Ascending aorta (tissue), 2 donors: ENCODE results near the gene VCPKMT. TPM values are rescaled to one million over a fixed set of nuclear protein-coding genes. Genes with fewer than 3 reads are reported as not detected.

Experiments
- DNase-seq, 2 donors: peaks; one replicate each; pipeline ENCODE4 v3.0.0-alpha.2; 2019; ENCODE audit warnings: low spot score in 2 of 2
- H3K27ac ChIP-seq, 2 donors: fragments of 200-600 bp; sonication (generic); one replicate each; pipeline ENCODE4 v1.5.1; 2016 to 2017; ENCODE audit warnings: mild to moderate bottlenecking in 1 of 2
- H3K27me3 ChIP-seq: fragments of 200-600 bp; sonication (generic); one replicate; pipeline ENCODE4 v1.5.1; 2017
- H3K36me3 ChIP-seq, 2 donors: fragments of 200-600 bp; sonication (generic); one replicate each; pipeline ENCODE4 v1.5.1; 2016
- H3K4me1 ChIP-seq, 2 donors: fragments of 200-600 bp; sonication (generic); one replicate each; pipeline ENCODE4 v1.5.1; 2016 to 2017; ENCODE audit warnings: mild to moderate bottlenecking in 1 of 2
- H3K4me3 ChIP-seq, 2 donors: fragments of 200-600 bp; sonication (generic); one replicate each; pipeline ENCODE4 v1.5.1; 2016 to 2017; ENCODE audit warnings: mild to moderate bottlenecking in 1 of 2
- H3K9me3 ChIP-seq, 2 donors: fragments of 200-600 bp; sonication (generic); one replicate each; pipeline ENCODE4 v1.5.1; 2016
- intact Hi-C: fragments of 100-400 bp; cut with DNase I; formaldehyde crosslinking; loops from one replicate; pipeline ENCODE4 v1.15.1; 2023
- total RNA-seq: library from RNA; depleted of rRNA; stranded (reverse); fragments of >200 nt; gene quantifications from one replicate; pipeline ENCODE4 v1.1.0, GENCODE V29; 2016
- TF ChIP-seq, protein P1 (sequence below), 3 experiments: fragments of 200-600 bp in 2 of 3; fragments of 450-650 bp in 1 of 3; sonication (generic) in 2 of 3; IDR thresholded peaks; one replicate each; pipeline ENCODE4 v1.5.1; 2016 to 2019; ENCODE audit warnings: antibody characterized with exemption in 3 of 3, mild to moderate bottlenecking in 1 of 3, moderate library complexity in 1 of 3

The VCPKMT gene
- total RNA-seq, 1 donor from 2014 or later = not detected

- Histone ChIP-seq H3K4me3 (no peak overlapping the region), H3K27me3 (no peaks in the 10 kb centered on the region), H3K27ac (no peak overlapping the region), H3K4me1 (no peaks in the 10 kb centered on the region), H3K36me3 (no peaks in the 10 kb centered on the region), H3K9me3 (no peaks in the 10 kb centered on the region)
- DNase-seq = no peak
- TF ChIP-seq, protein P1, sequence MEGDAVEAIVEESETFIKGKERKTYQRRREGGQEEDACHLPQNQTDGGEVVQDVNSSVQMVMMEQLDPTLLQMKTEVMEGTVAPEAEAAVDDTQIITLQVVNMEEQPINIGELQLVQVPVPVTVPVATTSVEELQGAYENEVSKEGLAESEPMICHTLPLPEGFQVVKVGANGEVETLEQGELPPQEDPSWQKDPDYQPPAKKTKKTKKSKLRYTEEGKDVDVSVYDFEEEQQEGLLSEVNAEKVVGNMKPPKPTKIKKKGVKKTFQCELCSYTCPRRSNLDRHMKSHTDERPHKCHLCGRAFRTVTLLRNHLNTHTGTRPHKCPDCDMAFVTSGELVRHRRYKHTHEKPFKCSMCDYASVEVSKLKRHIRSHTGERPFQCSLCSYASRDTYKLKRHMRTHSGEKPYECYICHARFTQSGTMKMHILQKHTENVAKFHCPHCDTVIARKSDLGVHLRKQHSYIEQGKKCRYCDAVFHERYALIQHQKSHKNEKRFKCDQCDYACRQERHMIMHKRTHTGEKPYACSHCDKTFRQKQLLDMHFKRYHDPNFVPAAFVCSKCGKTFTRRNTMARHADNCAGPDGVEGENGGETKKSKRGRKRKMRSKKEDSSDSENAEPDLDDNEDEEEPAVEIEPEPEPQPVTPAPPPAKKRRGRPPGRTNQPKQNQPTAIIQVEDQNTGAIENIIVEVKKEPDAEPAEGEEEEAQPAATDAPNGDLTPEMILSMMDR (IDR thresholded peaks at IDR 0.05) = no peak
- intact Hi-C loops = no loop called here
Measured at GRCh38 chr14:50072395-50072794, 44.0 kb downstream of the VCPKMT start.

DNA sequence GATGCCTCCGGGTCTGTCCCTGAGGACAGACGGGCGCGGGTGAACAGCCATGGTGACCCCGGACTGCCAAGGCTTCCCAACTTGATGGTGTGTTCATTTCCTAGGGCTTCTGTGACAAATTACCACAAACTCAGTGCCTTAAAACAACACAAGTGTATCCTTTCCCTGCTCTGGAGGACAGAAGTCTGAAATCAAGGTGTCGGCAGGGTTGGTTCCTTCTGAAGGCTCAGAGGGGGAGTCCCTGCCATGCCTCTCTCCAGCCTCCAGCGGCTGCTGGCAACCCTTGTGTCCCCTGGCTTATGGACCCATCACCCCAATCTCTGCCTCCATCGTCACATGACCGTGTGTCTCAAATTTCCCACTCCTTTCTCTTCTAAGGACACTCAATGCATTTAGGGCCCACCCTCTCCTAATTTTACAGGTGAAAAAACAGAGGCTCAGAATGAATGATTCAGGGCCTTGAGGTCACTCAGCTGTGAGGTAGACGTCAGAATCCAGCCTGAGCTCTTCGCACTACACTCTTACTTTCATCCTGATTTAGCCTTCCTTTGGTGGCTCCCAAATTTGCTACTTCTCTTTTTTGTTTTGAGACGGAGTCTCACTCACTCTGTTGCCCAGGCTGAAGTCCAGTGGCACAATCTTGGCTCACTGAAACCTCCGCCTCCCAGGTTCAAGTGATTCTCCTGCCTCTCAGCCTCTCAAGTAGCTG lies 45.4 kb downstream of the VCPKMT start:
- intact Hi-C loops = no loop called here

DNA sequence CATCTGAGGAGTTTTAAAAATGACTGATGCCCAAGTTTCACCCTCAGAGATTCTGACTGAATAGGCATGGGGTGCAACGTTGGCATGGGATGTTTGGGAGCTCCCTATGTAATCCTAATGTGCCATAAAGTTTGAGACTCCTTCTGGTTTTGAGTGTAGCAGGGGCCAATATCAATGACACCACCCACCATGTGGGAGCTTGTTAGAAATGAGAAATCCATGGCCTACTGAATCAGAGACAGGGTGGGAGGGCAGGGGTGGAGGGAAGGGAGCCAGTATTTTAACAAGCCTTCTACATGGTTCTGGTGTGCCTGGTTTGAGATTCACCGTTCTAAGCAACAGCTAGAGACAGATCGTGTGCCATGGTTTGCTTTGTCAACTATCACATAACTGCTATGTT lies 46.1 kb downstream of the VCPKMT start:
- Histone ChIP-seq H3K9me3 (no peaks in the 10 kb centered on the region), H3K27me3 (no peaks in the 10 kb centered on the region), H3K36me3 (no peaks in the 10 kb centered on the region), H3K27ac (no peak overlapping the region), H3K4me1 (no peaks in the 10 kb centered on the region), H3K4me3 (no peak overlapping the region)
- TF ChIP-seq, protein P1 (IDR thresholded peaks at IDR 0.05) = no peak
- peak in 1 of 2 donors; percentile 13 for DNase-seq
- intact Hi-C loops = no loop called here

More for the DNA sequence above, 45.4 kb downstream of the VCPKMT start:
- H3K36me3 ChIP-seq = no peaks in the 10 kb centered on the region
- H3K27me3 ChIP-seq = no peaks in the 10 kb centered on the region
- no peaks in the 10 kb centered on the region for H3K4me1 ChIP-seq
- TF ChIP-seq, protein P1 (IDR thresholded peaks at IDR 0.05) = no peak
- H3K9me3 ChIP-seq = no peaks in the 10 kb centered on the region
- no peak overlapping the region for H3K27ac ChIP-seq
- DNase-seq = no peak
- H3K4me3 ChIP-seq = no peak overlapping the region

DNA sequence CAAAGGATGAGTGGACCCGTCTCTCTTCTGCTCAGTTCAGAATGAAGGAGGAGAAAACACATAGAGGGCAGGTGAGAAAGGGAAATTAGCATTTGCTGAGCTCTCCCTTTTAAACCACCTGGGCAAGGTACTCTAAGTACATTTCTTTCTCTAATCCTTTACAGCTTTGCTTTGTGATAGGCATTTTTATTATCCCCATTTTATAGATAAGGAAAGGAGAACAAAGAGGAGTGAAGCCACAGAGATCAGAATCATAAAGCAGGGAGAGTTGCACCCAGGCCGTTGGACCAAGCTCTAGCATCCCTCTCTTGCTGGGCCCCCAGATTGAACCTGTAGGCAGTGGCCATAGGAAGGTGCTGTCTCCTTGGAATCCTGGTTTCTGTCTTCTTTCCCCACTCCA lies 47.0 kb downstream of the VCPKMT start:
- TF ChIP-seq, protein P1 (IDR thresholded peaks at IDR 0.05) = no peak
- intact Hi-C loops = no loop called here
- H3K27me3 ChIP-seq = no peaks in the 10 kb centered on the region
- no peaks in the 10 kb centered on the region for H3K9me3 ChIP-seq
- no peak for DNase-seq
- no peak overlapping the region for H3K27ac ChIP-seq
- H3K4me3 ChIP-seq = no peak overlapping the region
- no peaks in the 10 kb centered on the region for H3K4me1 ChIP-seq
- no peaks in the 10 kb centered on the region for H3K36me3 ChIP-seq

DNA sequence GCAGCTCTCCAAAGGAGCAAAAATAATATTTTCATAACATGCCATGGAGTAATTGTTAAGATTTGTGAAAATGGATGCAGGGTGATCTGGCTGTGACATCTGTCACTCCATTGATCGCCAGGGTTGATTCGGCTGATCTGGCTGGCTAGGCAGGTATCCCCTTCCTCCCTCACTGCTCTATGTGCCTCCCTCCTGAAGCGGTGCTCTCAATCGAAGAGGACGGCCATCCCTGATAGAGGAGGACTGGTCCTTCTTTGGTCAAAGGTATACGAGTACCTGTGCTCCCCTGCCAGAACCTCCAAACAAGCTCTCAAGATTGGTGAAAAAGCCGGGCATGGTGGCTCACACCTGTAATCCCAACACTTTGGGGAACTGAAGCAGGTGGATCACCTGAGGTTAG lies 47.9 kb downstream of the VCPKMT start:
- TF ChIP-seq, protein P1 (IDR thresholded peaks at IDR 0.05) = no peak
- Histone ChIP-seq H3K27ac (no peak overlapping the region), H3K36me3 (no peaks in the 10 kb centered on the region), H3K4me1 (no peaks in the 10 kb centered on the region), H3K9me3 (no peaks in the 10 kb centered on the region), H3K27me3 (no peaks in the 10 kb centered on the region), H3K4me3 (no peak overlapping the region)
- intact Hi-C loops = no loop called here
- no peak for DNase-seq
